Heart left ventricle (tissue), 13 donors: Measurements from ENCODE around the gene MAP4K4.

Experiments
- POLR2A ChIP-seq, 2 donors: fragments of 450-650 bp; IDR thresholded peaks; one replicate each; pipeline ENCODE4 v1.6.1; 2017; ENCODE audit warnings: antibody characterized with exemption in 2 of 2, mild to moderate bottlenecking in 2 of 2, moderate library complexity in 2 of 2
- TF ChIP-seq, protein P1 (sequence below), 12 donors: fragments of 200-600 bp; sonication (generic) in 4 of 12; IDR thresholded peaks; one replicate each; pipeline versions ENCODE4 v1.5.0 to v1.8.0; 2018 to 2022; ENCODE audit warnings: antibody characterized with exemption in 12 of 12, mild to moderate bottlenecking in 5 of 12
- donor health status: ischemic (EF 13 %, LVEDD 7.1; RV severe dilation, severe dysfunction).
- donor health status: DM: no; HTN: yes; CAD: no.
- donor health status: DM: no; HTN: no; CAD: no.
- donor health status: ischemic (EF 25% LVEDD 6.9; RV normal size, moderate dysfunction).
- donor health status: ischemic (EF 25% LVEDD 5.7; RV mildly dilated, moderate dysfunction).
- donor health status: ischemic (EF 35%, LVEDD 5.7; RV mildly dilated, moderate dysfunction).
- donor health status: nonischemic (EF 11% LVEDD 7.7; RV severe dilation, severe dysfunction).
- donor health status: DM: yes; HTN: yes; CAD: no.
- donor health status: PGD.
- donor health status: ischemic (EF 29% LVEDD 5.4; RV normal size, mild dysfunction).
- donor health status: nonischemic (EF 23%, LVEDD 6.1; RV moderate dilation, normal function).

DNA sequence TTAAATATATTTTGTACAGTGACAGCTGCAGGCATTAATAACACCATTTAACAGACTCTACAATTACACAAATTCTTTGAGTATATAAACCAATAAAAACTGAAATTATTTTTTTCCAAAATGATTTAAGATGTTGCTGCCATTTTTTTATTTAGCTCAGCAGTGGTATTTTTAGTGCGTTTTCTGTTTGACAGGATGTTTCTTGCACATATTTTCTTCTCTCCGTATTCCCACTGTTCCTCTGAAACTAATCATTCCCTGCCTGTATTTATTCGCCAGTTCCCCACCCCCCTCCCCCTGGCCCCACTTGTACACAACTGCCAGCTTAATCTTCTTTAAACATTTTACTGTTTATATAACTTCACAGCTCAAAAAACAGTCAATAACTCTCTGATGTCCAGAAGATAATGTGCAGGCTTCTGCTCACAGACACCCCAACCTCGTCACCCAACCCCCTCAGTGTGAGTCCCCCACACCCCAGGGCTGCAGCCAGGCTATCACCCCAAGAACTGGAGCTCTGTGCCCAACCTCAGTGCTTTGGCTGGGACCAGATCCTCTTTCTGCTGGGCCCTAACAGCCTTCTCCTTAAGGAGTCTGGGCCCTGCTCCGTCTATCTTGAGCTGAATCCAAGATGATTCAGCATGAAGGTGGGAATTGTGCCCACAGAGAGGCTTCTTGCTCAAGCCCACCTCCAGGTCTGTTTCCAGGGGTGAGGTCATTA, 41.6 kb upstream of the MAP4K4 start:
- TF ChIP-seq, protein P1, sequence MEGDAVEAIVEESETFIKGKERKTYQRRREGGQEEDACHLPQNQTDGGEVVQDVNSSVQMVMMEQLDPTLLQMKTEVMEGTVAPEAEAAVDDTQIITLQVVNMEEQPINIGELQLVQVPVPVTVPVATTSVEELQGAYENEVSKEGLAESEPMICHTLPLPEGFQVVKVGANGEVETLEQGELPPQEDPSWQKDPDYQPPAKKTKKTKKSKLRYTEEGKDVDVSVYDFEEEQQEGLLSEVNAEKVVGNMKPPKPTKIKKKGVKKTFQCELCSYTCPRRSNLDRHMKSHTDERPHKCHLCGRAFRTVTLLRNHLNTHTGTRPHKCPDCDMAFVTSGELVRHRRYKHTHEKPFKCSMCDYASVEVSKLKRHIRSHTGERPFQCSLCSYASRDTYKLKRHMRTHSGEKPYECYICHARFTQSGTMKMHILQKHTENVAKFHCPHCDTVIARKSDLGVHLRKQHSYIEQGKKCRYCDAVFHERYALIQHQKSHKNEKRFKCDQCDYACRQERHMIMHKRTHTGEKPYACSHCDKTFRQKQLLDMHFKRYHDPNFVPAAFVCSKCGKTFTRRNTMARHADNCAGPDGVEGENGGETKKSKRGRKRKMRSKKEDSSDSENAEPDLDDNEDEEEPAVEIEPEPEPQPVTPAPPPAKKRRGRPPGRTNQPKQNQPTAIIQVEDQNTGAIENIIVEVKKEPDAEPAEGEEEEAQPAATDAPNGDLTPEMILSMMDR (IDR thresholded peaks at IDR 0.05), result no peak
- TF ChIP-seq POLR2A (IDR thresholded peaks at IDR 0.05), result no peak
